H9 (cell line): ENCODE data around the gene ZKSCAN4. TPM values are rescaled to one million over a fixed set of nuclear protein-coding genes. Genes with fewer than 3 reads are reported as not detected.

Experiments
- DNase-seq: peaks from one replicate; pipeline ENCODE4 v3.0.0-alpha.2; 2017
- H2AFZ ChIP-seq: one replicate; pipeline ENCODE4 v1.6.1; 2013; ENCODE audit warnings: mild to moderate bottlenecking, low read length, control low read depth, moderate library complexity
- H2AK5ac ChIP-seq: 2 replicates; pipeline ENCODE4 v1.6.1; 2013; ENCODE audit warnings: low read length, control low read depth, mixed read lengths; ENCODE audit not compliant: insufficient read length
- H2BK120ac ChIP-seq: one replicate; pipeline ENCODE4 v1.6.1; 2013; ENCODE audit warnings: low read depth, mild to moderate bottlenecking, low read length, control low read depth, inconsistent platforms; ENCODE audit not compliant: poor library complexity, severe bottlenecking
- H2BK12ac ChIP-seq: 2 replicates; pipeline ENCODE4 v1.6.1; 2013; ENCODE audit warnings: low read length, control low read depth, mixed read lengths, low read depth; ENCODE audit not compliant: insufficient read length
- H2BK15ac ChIP-seq: 2 replicates; pipeline ENCODE4 v1.6.1; 2013; ENCODE audit warnings: low read depth, low read length, control low read depth
- H2BK20ac ChIP-seq: one replicate; pipeline ENCODE4 v1.6.1; 2013; ENCODE audit warnings: low read depth, mild to moderate bottlenecking, low read length, control low read depth, inconsistent platforms; ENCODE audit not compliant: poor library complexity, severe bottlenecking
- H2BK5ac ChIP-seq: 2 replicates; pipeline ENCODE4 v1.6.1; 2013; ENCODE audit warnings: low read length, control low read depth, mixed read lengths; ENCODE audit not compliant: insufficient read length
- H3K14ac ChIP-seq: 2 replicates; pipeline ENCODE4 v1.6.1; 2013; ENCODE audit warnings: low read length, control low read depth; ENCODE audit not compliant: insufficient read depth
- H3K18ac ChIP-seq: 2 replicates; pipeline ENCODE4 v1.6.1; 2013; ENCODE audit warnings: low read depth, mild to moderate bottlenecking, mixed read lengths, low read length, control low read depth; ENCODE audit not compliant: insufficient read length
- H3K23ac ChIP-seq: 2 replicates; pipeline ENCODE4 v1.6.1; 2013; ENCODE audit warnings: low read length, control low read depth, mixed read lengths, low read depth; ENCODE audit not compliant: insufficient read length
- H3K23me2 ChIP-seq: 2 replicates; pipeline ENCODE4 v1.6.1; 2013; ENCODE audit warnings: low read depth, mild to moderate bottlenecking, mixed read lengths, low read length, control low read depth; ENCODE audit not compliant: insufficient read length, poor library complexity, severe bottlenecking
- H3K27ac ChIP-seq: 2 replicates; pipeline ENCODE4 v1.5.1; 2013; ENCODE audit warnings: low read length, control low read depth, mixed read lengths, low read depth; ENCODE audit not compliant: insufficient read length
- H3K27me3 ChIP-seq: 2 replicates; pipeline ENCODE4 v1.6.1; 2013; ENCODE audit warnings: low read length, control low read depth, inconsistent platforms; ENCODE audit not compliant: insufficient read depth
- H3K4ac ChIP-seq: 2 replicates; pipeline ENCODE4 v1.6.1; 2013; ENCODE audit warnings: low read depth, mild to moderate bottlenecking, control low read depth, inconsistent platforms, low read length, moderate library complexity
- H3K4me1 ChIP-seq: 2 replicates; pipeline ENCODE4 v1.6.1; 2013; ENCODE audit warnings: low read length, control low read depth, inconsistent platforms; ENCODE audit not compliant: insufficient read depth
- H3K4me2 ChIP-seq: 2 replicates; pipeline ENCODE4 v1.6.1; 2013; ENCODE audit warnings: low read length, control low read depth, mixed read lengths; ENCODE audit not compliant: insufficient read length, insufficient read depth
- H3K56ac ChIP-seq: 2 replicates; pipeline ENCODE4 v1.6.1; 2013; ENCODE audit warnings: low read depth, mild to moderate bottlenecking, mixed read lengths, low read length, control low read depth; ENCODE audit not compliant: insufficient read length
- H3K79me1 ChIP-seq: 2 replicates; pipeline ENCODE4 v1.6.1; 2013; ENCODE audit warnings: low read depth, mild to moderate bottlenecking, moderate library complexity, low read length, control low read depth, inconsistent platforms; ENCODE audit not compliant: insufficient read depth, poor library complexity, severe bottlenecking
- H3K79me2 ChIP-seq: 2 replicates; pipeline ENCODE4 v1.6.1; 2013; ENCODE audit warnings: low read length, control low read depth, inconsistent platforms; ENCODE audit not compliant: insufficient read depth
- H3K9ac ChIP-seq: 2 replicates; pipeline ENCODE4 v1.6.1; 2013; ENCODE audit warnings: low read length, control low read depth, mixed read lengths; ENCODE audit not compliant: insufficient read length; ENCODE audit errors: extremely low read depth
- H3K9me3 ChIP-seq: one replicate; pipeline ENCODE4 v1.6.1; 2013; ENCODE audit warnings: low read depth, low read length, inconsistent platforms; ENCODE audit not compliant: control insufficient read depth
- H3T11ph ChIP-seq: one replicate; pipeline ENCODE4 v1.6.1; 2013; ENCODE audit warnings: mild to moderate bottlenecking, low read length, control low read depth, inconsistent platforms
- H4K20me1 ChIP-seq: one replicate; pipeline ENCODE4 v1.6.1; 2013; ENCODE audit not compliant: control insufficient read depth, insufficient read length, insufficient read depth
- H4K5ac ChIP-seq: 2 replicates; pipeline ENCODE4 v1.6.1; 2013; ENCODE audit warnings: low read depth, mild to moderate bottlenecking, mixed read lengths, low read length, control low read depth; ENCODE audit not compliant: insufficient read length
- H4K8ac ChIP-seq: replicated peaks from 2 replicates; pipeline ENCODE4 v1.6.1; 2013; ENCODE audit warnings: low read length, control low read depth, mixed read lengths, low read depth; ENCODE audit not compliant: insufficient read length
- H4K91ac ChIP-seq: 2 replicates; pipeline ENCODE4 v1.6.1; 2013; ENCODE audit warnings: low read depth, mild to moderate bottlenecking, moderate library complexity, mixed read lengths, low read length, control low read depth; ENCODE audit not compliant: insufficient read length
- H3K27ac Mint-ChIP-seq, 3 experiments: 2 replicates in 2 of 3; 3 replicates in 1 of 3; pipeline ENCODE4 v1.8.0; 2020 to 2021; ENCODE audit warnings: mixed read lengths in 3 of 3, mild to moderate bottlenecking in 1 of 3, moderate library complexity in 1 of 3
- H3K27me3 Mint-ChIP-seq: 2 replicates; pipeline ENCODE4 v1.8.0; 2021; ENCODE audit warnings: low read depth, mild to moderate bottlenecking, moderate library complexity, mixed read lengths
- H3K36me3 Mint-ChIP-seq, 3 experiments: 2 replicates in 2 of 3; 3 replicates in 1 of 3; pipeline ENCODE4 v1.8.0; 2020 to 2021; ENCODE audit warnings: low read depth in 3 of 3, mixed read lengths in 3 of 3; ENCODE audit not compliant: insufficient read depth in 1 of 3
- H3K4me1 Mint-ChIP-seq, 2 experiments: 2 replicates each; pipeline ENCODE4 v1.8.0; 2020; ENCODE audit warnings: mixed read lengths in 2 of 2
- H3K4me3 Mint-ChIP-seq, 2 experiments: 2 replicates in 1 of 2; 3 replicates in 1 of 2; pipeline ENCODE4 v1.8.0; 2020 to 2021; ENCODE audit warnings: mild to moderate bottlenecking in 2 of 2, mixed read lengths in 2 of 2, moderate library complexity in 1 of 2
- H3K9me3 Mint-ChIP-seq, 2 experiments: 2 replicates in 1 of 2; 3 replicates in 1 of 2; pipeline ENCODE4 v1.8.0; 2020; ENCODE audit warnings: mild to moderate bottlenecking in 2 of 2, mixed read lengths in 2 of 2, moderate library complexity in 1 of 2
- CTCF ChIP-seq: fragments of 200-600 bp; sonication (generic); conservative IDR thresholded peaks from 3 replicates; pipeline ENCODE4 v1.8.0; 2021; ENCODE audit warnings: antibody characterized with exemption, mild to moderate bottlenecking
- WGBS: extraction: QIAGEN DNeasy Blood & Tissue Kit; methylation state at CpG from one replicate; pipeline ENCODE4 v1.1.7; 2013; ENCODE audit warnings: missing lambda C conversion rate, low lambda C conversion rate, mixed read lengths; ENCODE audit not compliant: insufficient read length; ENCODE audit errors: extremely low coverage; 5-methylcytosine and 5-hydroxymethylcytosine counted together
- total RNA-seq: library from RNA; stranded (reverse); gene quantifications from 2 replicates; pipeline ENCODE4 v1.2.1, GENCODE V29; 2021

The ZKSCAN4 gene
- total RNA-seq, 1 experiment from 2014 or later, result 8.8 TPM

- Histone ChIP-seq H3K79me2 (no peaks in the 10 kb centered on the region), H4K5ac (no peak overlapping the region), H3K79me1 (no peaks in the 10 kb centered on the region), H4K8ac (no peak overlapping the region), H3K4ac (no peak overlapping the region), H3K27me3 (peaks cover 6% of the 10 kb centered on the region; the same call in 1 of the 2 replicates), H3K4me1 (no peaks in the 10 kb centered on the region), H4K20me1 (no peaks in the 10 kb centered on the region), H2BK120ac (no peak overlapping the region), H2AK5ac (no peak overlapping the region), H3T11ph (no peak overlapping the region), H3K56ac (no peak overlapping the region), H2AFZ (no peak overlapping the region), H3K23me2 (peaks cover 11% of the 10 kb centered on the region), H2BK5ac (no peak overlapping the region), H2BK15ac (no peak overlapping the region), H2BK20ac (no peak overlapping the region), H3K9ac (no peak overlapping the region), H3K9me3 (no peaks in the 10 kb centered on the region), H3K27ac (no peak overlapping the region), H3K4me2 (no peak overlapping the region), H3K18ac (no peak overlapping the region), H4K91ac (no peak overlapping the region), H3K14ac (no peak overlapping the region), H3K23ac (no peak overlapping the region), H2BK12ac (no peak overlapping the region)
- no peak for TF ChIP-seq CTCF
- WGBS, result no CpG with 5 or more reads among the region's 6 CpGs
- peaks cover 6 to 16% of the 10 kb centered on the region in 2 experiments for H3K4me1 Mint-ChIP-seq
- no peaks in the 10 kb centered on the region for H3K9me3 Mint-ChIP-seq
- no peak for DNase-seq
- peaks cover 82% of the 10 kb centered on the region for H3K27me3 Mint-ChIP-seq
- no peaks in the 10 kb centered on the region; a peak in 1 of 7 replicates for H3K36me3 Mint-ChIP-seq
- no peak overlapping the region for H3K27ac Mint-ChIP-seq
- H3K4me3 Mint-ChIP-seq, result no peak overlapping the region
Measured at GRCh38 chr6:28220257-28221133, 31.6 kb downstream of the ZKSCAN4 start.
